Ectodermal cell (in vitro differentiated cells): ENCODE results near the gene AP1G2.
"Not testable (repeated sequence)": the region's sequence is repeated elsewhere in the genome, so short reads cannot be mapped to it uniquely, and the experiment has no call there.

Experiments used
- H3K27ac ChIP-seq: 2 replicates; pipeline ENCODE4 v1.7.0; 2013; ENCODE audit warnings: mild to moderate bottlenecking, low read depth, low read length; ENCODE audit not compliant: insufficient read depth, poor library complexity, severe bottlenecking
- H3K27me3 ChIP-seq: 2 replicates; pipeline ENCODE4 v1.7.0; 2013; ENCODE audit warnings: mild to moderate bottlenecking, low read length; ENCODE audit not compliant: insufficient read depth, control insufficient read depth, poor library complexity, severe bottlenecking
- H3K36me3 ChIP-seq: one replicate; pipeline ENCODE4 v1.7.0; 2013; ENCODE audit warnings: low read length; ENCODE audit not compliant: control insufficient read depth, insufficient read depth
- H3K4me1 ChIP-seq: one replicate; pipeline ENCODE4 v1.7.0; 2013; ENCODE audit warnings: low read length; ENCODE audit not compliant: control insufficient read depth, insufficient read depth
- H3K4me3 ChIP-seq: 2 replicates; pipeline ENCODE4 v1.7.0; 2013; ENCODE audit warnings: low read depth, low read length, control low read depth; ENCODE audit not compliant: insufficient read depth
- H3K9me3 ChIP-seq: 2 replicates; pipeline ENCODE4 v1.7.0; 2013; ENCODE audit warnings: mild to moderate bottlenecking, low read length, moderate library complexity; ENCODE audit not compliant: control insufficient read depth
- WGBS, 2 experiments: methylation state at CpG; one replicate each; pipeline ENCODE4 v1.1.7; 2013; ENCODE audit warnings: missing lambda C conversion rate in 2 of 2; 5-methylcytosine and 5-hydroxymethylcytosine counted together

The AP1G2 gene

DNA sequence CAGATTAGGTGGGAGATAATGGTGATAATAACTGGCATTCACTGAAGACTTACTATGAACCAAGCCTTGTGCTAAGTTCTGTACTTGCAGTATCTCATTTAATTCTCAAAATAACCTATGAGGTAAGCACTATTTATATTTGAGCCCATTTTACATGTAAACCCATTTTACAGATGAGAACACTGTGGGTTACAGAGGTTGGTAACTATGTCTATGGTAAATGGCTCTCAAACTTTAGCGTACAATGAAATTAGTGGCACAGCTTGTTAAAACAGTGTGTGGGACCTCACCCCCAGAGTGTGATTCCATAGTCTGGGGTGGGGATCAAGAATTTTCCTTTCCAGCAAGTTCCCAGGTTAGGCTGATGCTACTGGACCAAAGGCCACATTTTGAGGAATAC, 33.2 kb upstream of the AP1G2 start:
- no peaks in the 10 kb centered on the region for H3K36me3 ChIP-seq
- 96 to 100% methylated on average over 1 of the region's 1 CpG for whole genome bisulfite sequencing, 2 experiments
- no peaks in the 10 kb centered on the region for H3K9me3 ChIP-seq
- H3K4me1 ChIP-seq = no peaks in the 10 kb centered on the region
- no peaks in the 10 kb centered on the region for H3K27me3 ChIP-seq
- no peak overlapping the region for H3K27ac ChIP-seq
- no peak overlapping the region for H3K4me3 ChIP-seq

DNA sequence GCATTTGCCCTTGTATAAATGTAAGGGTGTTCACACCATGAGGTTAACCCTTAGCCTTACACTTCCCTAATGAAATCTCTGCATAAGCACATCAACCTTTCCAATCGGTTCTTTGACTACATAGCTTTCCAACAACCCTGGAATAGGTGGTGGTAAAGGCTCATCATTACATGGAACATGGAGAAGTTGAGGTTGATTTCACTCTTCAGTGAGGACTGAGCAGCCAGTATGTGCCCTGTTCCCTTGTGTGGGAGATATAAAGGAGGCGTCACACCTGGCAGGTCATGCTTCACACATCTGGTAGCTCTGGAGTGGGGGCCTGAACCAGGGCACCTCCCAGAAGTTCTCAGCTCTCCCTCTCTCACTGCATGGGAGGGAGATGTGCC, 32.7 kb upstream of the AP1G2 start:
- Histone ChIP-seq H3K4me3 (no peak overlapping the region), H3K27me3 (no peaks in the 10 kb centered on the region), H3K4me1 (no peaks in the 10 kb centered on the region), H3K36me3 (no peaks in the 10 kb centered on the region), H3K27ac (no peak overlapping the region), H3K9me3 (no peaks in the 10 kb centered on the region)
- 91 to 98% methylated on average over 1 to 2 of the region's 2 CpGs for WGBS, 2 experiments

DNA sequence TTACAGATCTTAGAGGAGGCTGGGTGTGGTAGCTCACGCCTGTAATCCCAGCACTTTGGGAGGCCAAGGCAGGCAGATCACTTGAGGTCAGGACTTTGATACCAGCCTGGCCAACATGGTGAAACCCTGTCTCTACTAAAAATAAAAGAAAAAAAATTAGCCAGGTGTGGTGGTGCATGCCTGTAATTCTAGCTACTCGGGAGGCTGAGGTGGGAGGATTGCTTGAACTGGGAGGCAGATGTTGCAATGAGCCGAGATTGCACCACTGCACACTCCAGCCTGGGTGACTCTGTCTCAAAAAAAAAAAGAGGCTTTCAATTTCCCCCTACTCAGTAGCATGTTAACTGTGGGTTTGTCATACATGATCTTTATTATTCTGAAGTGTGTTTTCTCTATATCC, 26.6 kb upstream of the AP1G2 start:
- WGBS, 2 experiments = 87 to 88% methylated on average over 3 of the region's 3 CpGs
- not testable (repeated sequence) for H3K27ac ChIP-seq

DNA sequence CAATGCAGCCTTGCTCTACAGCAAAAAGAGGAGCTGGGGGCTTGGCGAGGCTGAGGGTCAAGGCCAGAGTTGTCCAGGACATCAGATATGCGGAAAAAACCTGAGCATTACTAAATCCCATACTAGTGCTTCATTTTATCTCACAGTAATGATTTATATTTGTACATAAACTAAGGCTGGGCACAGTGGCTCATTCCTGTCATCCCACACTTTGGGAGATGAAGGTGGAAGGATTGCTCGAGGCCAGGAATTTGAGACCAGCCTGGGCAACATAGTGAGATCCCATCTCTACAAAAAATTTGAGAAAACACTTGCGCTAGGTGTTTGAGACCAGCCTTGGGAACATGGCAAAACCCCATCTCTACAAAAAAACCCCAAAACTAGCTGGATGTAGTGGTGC, 22.6 kb upstream of the AP1G2 start:
- no peak overlapping the region for H3K27ac ChIP-seq
- 84 to 96% methylated on average over 4 of the region's 4 CpGs for WGBS, 2 experiments
- H3K27me3 ChIP-seq = no peaks in the 10 kb centered on the region
- H3K36me3 ChIP-seq = no peaks in the 10 kb centered on the region
- no peaks in the 10 kb centered on the region for H3K4me1 ChIP-seq
- no peak overlapping the region for H3K4me3 ChIP-seq
- no peaks in the 10 kb centered on the region for H3K9me3 ChIP-seq

More for the DNA sequence above, 26.6 kb upstream of the AP1G2 start:
- H3K4me1 ChIP-seq, H3K9me3 ChIP-seq, H3K4me3 ChIP-seq, H3K27me3 ChIP-seq, H3K36me3 ChIP-seq: not testable (repeated sequence)

DNA sequence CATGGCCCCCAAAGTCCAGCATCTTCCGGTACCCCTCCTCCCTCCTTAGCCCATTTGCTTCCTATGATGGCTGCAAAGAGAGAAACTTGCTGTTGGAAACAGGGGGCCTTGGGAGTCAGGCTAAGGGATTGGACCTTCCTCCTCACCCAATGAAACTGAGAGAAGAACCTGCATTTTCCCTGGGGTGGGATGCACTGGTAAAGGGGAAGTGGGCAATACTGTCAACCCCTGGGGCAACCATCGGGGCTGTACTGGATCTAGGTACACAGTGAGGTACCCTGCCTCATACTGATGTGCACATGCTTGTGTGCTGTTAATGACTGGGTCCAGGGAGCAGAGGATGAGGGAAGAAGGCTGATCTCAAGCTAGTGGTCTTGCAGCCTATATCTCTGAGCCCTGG, 22.0 kb upstream of the AP1G2 start:
- Histone ChIP-seq H3K36me3 (no peaks in the 10 kb centered on the region), H3K9me3 (no peaks in the 10 kb centered on the region), H3K4me3 (no peak overlapping the region), H3K27ac (no peak overlapping the region), H3K27me3 (no peaks in the 10 kb centered on the region), H3K4me1 (no peaks in the 10 kb centered on the region)
- 85 to 98% methylated on average over 2 of the region's 2 CpGs for WGBS, 2 experiments

DNA sequence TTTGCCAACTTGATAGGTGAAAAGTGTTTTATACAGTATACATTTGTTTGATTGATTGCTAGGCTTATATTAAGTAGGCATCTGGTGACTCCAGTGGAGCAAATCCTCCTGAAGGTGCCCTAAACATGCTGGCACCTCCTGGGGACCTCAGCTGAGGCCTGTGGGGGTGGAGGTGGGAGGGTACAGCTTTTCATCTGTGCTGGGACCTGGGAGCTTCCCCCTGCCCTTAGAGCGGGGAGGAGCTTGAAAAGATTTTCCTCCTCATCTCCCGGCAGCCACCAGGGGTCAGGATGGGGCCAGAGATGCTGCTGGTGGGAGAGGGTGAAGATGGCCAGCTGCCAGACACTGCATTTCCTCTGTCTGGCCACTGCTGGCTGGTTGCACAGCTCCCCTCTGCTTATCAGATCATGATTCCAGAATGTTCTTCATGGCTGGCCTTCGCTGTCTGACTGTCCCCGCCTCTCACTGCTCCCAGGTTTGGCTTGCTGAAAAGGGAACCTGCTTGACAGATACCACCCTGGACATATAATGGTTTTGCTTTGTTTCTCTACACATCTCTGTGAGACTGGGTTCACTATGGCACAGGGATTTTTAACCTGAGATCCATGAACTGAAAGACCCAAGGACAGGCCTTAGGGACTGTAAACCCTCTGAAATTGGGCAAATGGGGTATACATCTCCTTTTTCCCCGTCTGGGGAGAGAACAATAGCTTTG, 21.4 kb upstream of the AP1G2 start:
- Histone ChIP-seq H3K9me3 (no peaks in the 10 kb centered on the region), H3K27ac (no peak overlapping the region), H3K4me3 (no peak overlapping the region), H3K27me3 (no peaks in the 10 kb centered on the region), H3K36me3 (no peaks in the 10 kb centered on the region), H3K4me1 (no peaks in the 10 kb centered on the region)
- WGBS, 2 experiments = 18 to 19% methylated on average over 5 of the region's 5 CpGs

DNA sequence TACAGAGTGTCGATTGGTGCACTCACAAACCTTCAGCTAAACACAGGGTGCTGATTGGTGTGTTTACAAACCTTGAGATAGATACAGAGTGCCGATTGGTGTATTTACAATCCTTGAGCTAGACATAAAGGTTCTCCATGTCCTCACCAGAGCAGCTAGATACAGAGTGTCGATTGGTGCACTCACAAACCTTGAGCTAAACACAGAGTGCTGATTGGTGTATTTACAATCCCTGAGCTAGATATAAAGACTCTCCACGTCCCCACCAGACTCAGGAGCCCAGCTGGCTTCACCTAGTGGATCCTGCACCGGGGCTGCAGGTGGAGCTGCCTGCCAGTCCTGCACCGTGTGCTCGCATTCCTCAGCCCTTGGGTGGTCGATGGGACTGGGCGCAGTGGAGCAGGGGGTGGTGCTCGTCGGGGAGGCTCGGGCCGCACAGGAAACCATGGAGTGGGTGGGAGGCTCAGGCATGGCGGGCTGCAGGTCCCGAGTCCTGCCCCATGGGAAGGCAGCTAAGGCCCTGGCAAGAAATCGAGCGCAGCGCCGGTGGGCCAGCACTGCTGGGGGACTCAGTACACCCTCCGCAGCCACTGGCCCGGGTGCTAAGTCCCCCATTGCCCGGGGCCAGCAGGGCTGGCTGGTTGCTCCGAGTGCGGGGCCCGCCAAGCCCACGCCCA, 17.1 kb upstream of the AP1G2 start:
- H3K36me3 ChIP-seq, H3K27me3 ChIP-seq, H3K27ac ChIP-seq, H3K9me3 ChIP-seq, H3K4me3 ChIP-seq, H3K4me1 ChIP-seq: not testable (repeated sequence)
- WGBS, 2 experiments = 90 to 93% methylated on average over 24 of the region's 26 CpGs

DNA sequence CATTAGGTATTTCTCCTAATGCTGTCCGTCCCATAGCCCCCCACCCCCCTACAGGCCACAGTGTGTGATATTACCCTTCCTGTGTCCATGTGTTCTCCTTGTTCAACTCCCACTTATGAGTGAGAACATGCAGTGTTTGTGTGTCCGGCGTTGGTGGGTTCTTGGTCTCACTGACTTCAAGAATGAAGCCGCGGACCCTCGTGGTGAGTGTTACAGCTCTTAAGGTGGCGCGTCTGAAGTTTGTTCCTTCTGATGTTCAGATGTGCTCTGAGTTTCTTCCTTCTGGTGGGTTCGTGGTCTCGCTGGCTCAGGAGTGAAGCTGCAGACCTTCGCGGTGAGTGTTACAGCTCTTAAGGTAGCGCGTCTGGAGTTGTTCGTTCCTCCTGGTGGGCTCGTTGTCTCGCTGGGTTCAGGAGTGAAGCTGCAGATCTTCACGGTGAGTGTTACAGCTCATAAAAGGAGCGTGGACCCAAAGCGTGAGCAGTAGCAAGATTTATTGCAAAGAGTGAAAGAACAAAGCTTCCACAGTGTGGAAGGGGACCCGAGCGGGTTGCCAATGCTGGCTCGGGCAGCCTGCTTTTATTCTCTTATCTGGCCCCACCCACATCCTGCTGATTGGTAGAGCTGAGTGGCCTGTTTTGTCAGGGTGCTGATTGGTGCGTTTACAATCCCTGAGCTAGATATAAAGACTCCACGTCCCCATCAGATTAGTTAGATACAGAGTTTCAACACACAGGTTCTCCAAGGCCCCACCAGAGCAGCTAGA, 16.4 kb upstream of the AP1G2 start:
- not testable (repeated sequence) for H3K4me1 ChIP-seq, H3K27ac ChIP-seq, H3K27me3 ChIP-seq, H3K4me3 ChIP-seq, H3K36me3 ChIP-seq, H3K9me3 ChIP-seq
- WGBS, 2 experiments = 94 to 96% methylated on average over 22 of the region's 25 CpGs

DNA sequence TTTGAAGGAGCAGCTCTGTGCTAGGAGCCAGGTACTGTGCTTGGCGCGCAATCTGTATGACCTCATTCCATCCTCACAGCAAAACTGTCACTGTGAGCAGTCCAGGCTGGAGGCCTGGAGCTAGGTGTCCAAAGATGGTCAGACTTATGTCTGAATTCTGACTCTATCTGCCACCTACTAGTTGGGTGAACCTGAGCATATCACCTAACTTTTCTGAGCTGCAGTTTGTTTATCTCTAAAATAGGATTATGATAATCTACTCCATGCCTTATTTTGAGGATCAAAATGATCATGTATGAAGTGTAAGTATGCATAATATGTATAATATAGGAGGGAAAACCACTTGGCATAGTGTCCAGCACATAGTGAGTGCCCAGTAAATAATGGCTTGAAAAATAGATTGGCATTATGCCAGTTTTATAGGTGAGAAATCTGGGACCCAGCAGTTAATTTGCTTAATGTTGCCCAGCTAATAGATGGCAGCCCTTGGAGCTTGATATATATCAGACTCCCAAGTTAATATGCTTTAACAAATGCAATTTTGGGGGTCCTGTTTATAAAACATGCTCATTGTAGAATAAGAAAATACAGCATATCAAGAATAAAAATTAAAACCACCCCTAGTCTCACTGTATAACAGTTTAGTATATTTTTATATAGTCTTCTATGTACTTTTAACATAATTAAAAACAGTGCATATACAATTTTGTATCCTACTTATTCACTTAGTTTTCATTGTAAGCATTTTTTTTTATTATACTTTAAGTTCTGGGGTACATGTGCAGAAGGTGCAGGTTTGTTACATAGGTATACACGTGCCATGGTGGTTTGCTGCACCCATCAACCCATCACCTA, 15.5 kb upstream of the AP1G2 start:
- H3K27ac ChIP-seq = no peak overlapping the region
- peaks cover 6% of the 10 kb centered on the region for H3K27me3 ChIP-seq
- peaks cover 9% of the 10 kb centered on the region for H3K4me1 ChIP-seq
- H3K9me3 ChIP-seq = no peaks in the 10 kb centered on the region
- H3K4me3 ChIP-seq = no peak overlapping the region
- no peaks in the 10 kb centered on the region for H3K36me3 ChIP-seq
- WGBS, 2 experiments = 89 to 91% methylated on average over 3 of the region's 3 CpGs

DNA sequence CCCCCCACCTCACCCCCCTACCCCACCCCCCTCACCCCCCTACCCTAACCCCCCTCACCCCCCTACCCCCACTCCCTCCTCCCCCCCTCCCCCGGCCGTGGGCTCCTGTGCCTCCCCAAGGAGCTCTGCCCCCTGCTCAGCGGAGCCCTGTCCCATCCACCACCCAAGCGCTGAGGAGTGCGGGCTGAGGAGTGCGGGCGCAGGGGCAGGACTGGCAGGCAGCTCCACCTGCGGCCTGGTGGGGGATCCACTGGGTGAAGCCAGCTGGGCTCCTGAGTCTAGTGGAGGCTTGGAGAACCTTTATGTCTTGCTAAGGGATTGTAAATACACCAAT, 13.3 kb upstream of the AP1G2 start:
- H3K27ac ChIP-seq = no peak overlapping the region
- no peaks in the 10 kb centered on the region for H3K9me3 ChIP-seq
- no peaks in the 10 kb centered on the region for H3K36me3 ChIP-seq
- H3K4me1 ChIP-seq = peaks cover 15% of the 10 kb centered on the region
- 88 to 94% methylated on average over 6 to 7 of the region's 8 CpGs for WGBS, 2 experiments
- no peak overlapping the region for H3K4me3 ChIP-seq
- peaks cover 29% of the 10 kb centered on the region for H3K27me3 ChIP-seq
